HCT116 (cell line): ENCODE measurements around the gene SAMD14. TPM values are rescaled to one million over a fixed set of nuclear protein-coding genes. Genes with fewer than 3 reads are reported as not detected.
A peak's percentile ranks its signal among the peaks of the same experiment; 100 is the strongest.

Source experiments
- ATAC-seq: fragments of 200-7000 bp; cut with Tn5 transposase; 2 replicates; pipeline ENCODE4 v1.9.1; 2020; ENCODE audit warnings: mild to moderate bottlenecking, moderate library complexity
- BruUV-seq: library from RNA; stranded (reverse); fragments of 400-500 nt; replicated peaks from 2 replicates; lab custom pipeline; 2021; lab: Mats Ljungman, UMichigan
- CTCF ChIA-PET: fragments of 300-600 bp; sonication (Branson Sonifier 250); formaldehyde crosslinking; loops from one replicate; lab custom pipeline; 2021; ENCODE audit warnings: antibody characterized with exemption; lab: Charles Lee
- POLR2A ChIA-PET: fragments of 300-600, 350-600 bp; sonication (Branson Sonifier 250); formaldehyde crosslinking; loops from one replicate; lab custom pipeline; 2021; ENCODE audit warnings: antibody characterized with exemption; lab: Charles Lee
- RAD21 ChIA-PET, 2 experiments: fragments of 300-600 bp; sonication (Branson Sonifier 250); formaldehyde crosslinking; loops; one replicate each; lab custom pipeline; 2023; ENCODE audit warnings: low total read pairs in 2 of 2; ENCODE audit not compliant: uncharacterized antibody in 2 of 2, unreplicated experiment in 2 of 2, low non-redundant PET in 1 of 2; lab: Charles Lee
- DNase-seq: peaks from one replicate; pipeline ENCODE4 v3.0.0-alpha.2; 2010; ENCODE audit warnings: low read depth, low spot score
- H2AFZ ChIP-seq: fragments of 200-600 bp; shearing (Covaris generic), sonication (generic); 2 replicates; pipeline ENCODE4 v1.6.1; 2017; ENCODE audit warnings: low read depth, mixed run types, mixed read lengths, antibody characterized with exemption, low read length; ENCODE audit not compliant: poor library complexity, severe bottlenecking
- H3K27ac ChIP-seq: 2 replicates; pipeline ENCODE4 v1.5.1; 2012; ENCODE audit warnings: low read depth, low read length
- H3K27me3 ChIP-seq: fragments of 200-600 bp; sonication (generic); 2 replicates; pipeline ENCODE4 v1.6.1; 2016; ENCODE audit warnings: mixed run types, low read length, mixed read lengths; ENCODE audit not compliant: insufficient read depth
- H3K36me3 ChIP-seq, 2 experiments: fragments of 200-500 bp in 1 of 2; fragments of 200-600 bp in 1 of 2; sonication (Bioruptor generic) in 1 of 2; sonication (generic) in 1 of 2; 2 replicates each; pipeline versions ENCODE4 v1.5.1 to v1.6.1; 2014 to 2016; ENCODE audit warnings: low read length in 2 of 2, inconsistent platforms in 1 of 2, mixed read lengths in 1 of 2, mixed run types in 1 of 2; ENCODE audit not compliant: insufficient read depth in 2 of 2, control insufficient read depth in 1 of 2
- H3K4me1 ChIP-seq, 2 experiments: fragments of 200-600 bp in 1 of 2; sonication (generic) in 1 of 2; 2 replicates each; pipeline versions ENCODE4 v1.5.1 to v1.6.1; 2012 to 2017; ENCODE audit warnings: low read length in 2 of 2, inconsistent platforms in 1 of 2, mild to moderate bottlenecking in 1 of 2, mixed read lengths in 1 of 2, mixed run types in 1 of 2, moderate library complexity in 1 of 2; ENCODE audit not compliant: insufficient read depth in 2 of 2, control insufficient read depth in 1 of 2
- H3K4me2 ChIP-seq: fragments of 200-600 bp; sonication (generic); 2 replicates; pipeline ENCODE4 v1.6.1; 2017; ENCODE audit warnings: mixed run types, low read length, mixed read lengths
- H3K4me3 ChIP-seq, 2 experiments: fragments of 200-600 bp in 1 of 2; sonication (generic) in 1 of 2; replicated peaks in 1 of 2; 2 replicates each; pipeline ENCODE4 v1.5.1; 2011 to 2016; ENCODE audit warnings: low read length in 2 of 2, control low read depth in 1 of 2, low read depth in 1 of 2, mild to moderate bottlenecking in 1 of 2, mixed read lengths in 1 of 2, mixed run types in 1 of 2
- H3K79me2 ChIP-seq: fragments of 200-600 bp; sonication (generic); 2 replicates; pipeline ENCODE4 v1.6.1; 2017; ENCODE audit warnings: mild to moderate bottlenecking, mixed run types, low read length, moderate library complexity, mixed read lengths; ENCODE audit not compliant: insufficient read depth
- H3K9ac ChIP-seq: fragments of 200-600 bp; sonication (generic); 2 replicates; pipeline ENCODE4 v1.6.1; 2016; ENCODE audit warnings: low read length, mixed read lengths
- H3K9me2 ChIP-seq: fragments of 200-600 bp; sonication (generic), shearing (Covaris generic); 2 replicates; pipeline ENCODE4 v1.6.1; 2017; ENCODE audit warnings: mixed run types, mild to moderate bottlenecking, moderate library complexity; ENCODE audit not compliant: insufficient read depth
- H3K9me3 ChIP-seq, 2 experiments: fragments of 200-500 bp in 1 of 2; fragments of 200-600 bp in 1 of 2; sonication (Bioruptor generic) in 1 of 2; sonication (generic) in 1 of 2; 2 replicates each; pipeline ENCODE4 v1.6.1; 2014 to 2017; ENCODE audit warnings: low read length in 2 of 2, mixed read lengths in 2 of 2, inconsistent platforms in 1 of 2, low read depth in 1 of 2, mild to moderate bottlenecking in 1 of 2, mixed run types in 1 of 2, moderate library complexity in 1 of 2; ENCODE audit not compliant: control insufficient read depth in 1 of 2, insufficient read depth in 1 of 2
- H4K20me1 ChIP-seq: fragments of 200-600 bp; sonication (generic), shearing (Covaris generic); 2 replicates; pipeline ENCODE4 v1.6.1; 2017; ENCODE audit warnings: mixed run types, mild to moderate bottlenecking, moderate library complexity; ENCODE audit not compliant: insufficient read depth
- CBX3 ChIP-seq: IDR thresholded peaks from 2 replicates; pipeline ENCODE4 v1.6.1; 2012; ENCODE audit warnings: low read depth
- EZH2 ChIP-seq: fragments of 200-600 bp; sonication (generic); IDR thresholded peaks from 2 replicates; pipeline ENCODE4 v1.6.1; 2017; ENCODE audit warnings: antibody characterized with exemption, mixed run types
- FOSL1 ChIP-seq: IDR thresholded peaks from 2 replicates; pipeline ENCODE4 v1.6.1; 2012; ENCODE audit warnings: low read depth
- SIN3A ChIP-seq: IDR thresholded peaks from 2 replicates; pipeline ENCODE4 v1.6.1; 2012; ENCODE audit warnings: low read depth
- SP1 ChIP-seq: IDR thresholded peaks from 2 replicates; pipeline ENCODE4 v1.6.1; 2012; ENCODE audit warnings: low read depth
- TCF7L2 ChIP-seq: IDR thresholded peaks from 2 replicates; pipeline ENCODE4 v1.7.0; 2011; ENCODE audit warnings: borderline replicate concordance, inconsistent platforms; ENCODE audit not compliant: insufficient read depth, insufficient read length; ENCODE audit errors: extremely low read depth
- ZFX ChIP-seq: fragments of 450-650 bp; IDR thresholded peaks from 2 replicates; pipeline ENCODE4 v1.6.1; 2017
- intact Hi-C: fragments of 100-400 bp; cut with micrococcal nuclease; formaldehyde crosslinking; loops from 2 replicates; pipeline ENCODE4 v1.10.0; 2022
- total RNA-seq: library from RNA; stranded (reverse); gene quantifications from one replicate; pipeline ENCODE4 v1.2.1, GENCODE V29; 2021; ENCODE audit not compliant: unreplicated experiment
- TF ChIP-seq, protein P1 (sequence below): IDR thresholded peaks from 2 replicates; pipeline ENCODE4 v1.6.1; 2012

The SAMD14 gene
- total RNA-seq, 1 experiment from 2014 or later: 1.5 TPM

- TF ChIP-seq SP1 (no peak; the same call in 1 of the 2 replicates), FOSL1 (no peak; the same call in 1 of the 2 replicates), EZH2 (no peak), TCF7L2 (no peak)
- TF ChIP-seq, all 23 proteins: peak for 7
Measured at GRCh38 chr17:50151041-50151936, 21.3 kb upstream of the SAMD14 start (continued).

- peaks cover 52% of the 10 kb centered on the region for H3K79me2 ChIP-seq
- intact Hi-C loops: no loop called here
- H3K36me3 ChIP-seq: peaks cover 10 to 18% of the 10 kb centered on the region in 2 experiments; a peak in 3 of 4 replicates
- peak within 1 kb of the TSS; percentile 74 for H3K9ac ChIP-seq
- BruUV-seq: no TSS peak
- CTCF ChIA-PET: interaction anchor here (0.6 to 2.6 kb wide), 10 partner anchors 10 to 247 kb away, joined by 3 to 31 read pairs (median 6); partner anchors contain the start of genes LRRC59 and TMEM92
- peaks cover 41 to 66% of the 10 kb centered on the region in 2 experiments for H3K4me1 ChIP-seq
- peak within 1 kb of the TSS; percentile 76 to 97 for H3K4me3 ChIP-seq
- no peak within 1 kb of the TSS for H2AFZ ChIP-seq
- DNase-seq (no peak), ATAC-seq (peak; percentile 1)
- no peaks in the 10 kb centered on the region for H3K27me3 ChIP-seq
- peak within 1 kb of the TSS; percentile 92 for H3K4me2 ChIP-seq
- H3K27ac ChIP-seq: peak within 1 kb of the TSS; percentile 89
- H3K9me2 ChIP-seq: no peaks in the 10 kb centered on the region
- POLR2A ChIA-PET: interaction anchor here (2.5 kb wide), 1 partner anchor 11 kb away, joined by 22 read pairs; no protein-coding TSS in a partner anchor
- H4K20me1 ChIP-seq: no peaks in the 10 kb centered on the region
- TF ChIP-seq, protein P1, sequence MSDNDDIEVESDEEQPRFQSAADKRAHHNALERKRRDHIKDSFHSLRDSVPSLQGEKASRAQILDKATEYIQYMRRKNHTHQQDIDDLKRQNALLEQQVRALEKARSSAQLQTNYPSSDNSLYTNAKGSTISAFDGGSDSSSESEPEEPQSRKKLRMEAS: no peak
- TF ChIP-seq CBX3 (no peak), FOSL1 (no peak), ZFX (peak; percentile 39; the same call in 1 of the 2 replicates), SIN3A (no peak)
- H3K9me3 ChIP-seq: no peaks in the 10 kb centered on the region
- RAD21 ChIA-PET: interaction anchor here (0.7 to 1.6 kb wide), 2 partner anchors 11 to 12 kb away, joined by 4 to 8 read pairs; no protein-coding TSS in a partner anchor
Measured at GRCh38 chr17:50150354-50151040, 20.5 kb upstream of the SAMD14 start, which contains the start of gene PPP1R9B. PPP1R9B (minus strand) TSS chr17:50150677; CDS start chr17:50150513, 164 bp downstream.
